H1 (cell line): ENCODE measurements around the gene PIP5K1C. TPM values are rescaled to one million over a fixed set of nuclear protein-coding genes. Genes with fewer than 3 reads are reported as not detected.

Source experiments
- GABPA ChIP-seq: IDR thresholded peaks from 2 replicates; pipeline ENCODE4 v1.6.1; 2011; ENCODE audit warnings: mild to moderate bottlenecking, low read length, moderate library complexity, borderline replicate concordance; ENCODE audit not compliant: insufficient read depth
- MAX ChIP-seq: IDR thresholded peaks from 2 replicates; pipeline ENCODE4 v1.6.1; 2012; ENCODE audit warnings: inconsistent platforms
- polyA plus RNA-seq, 7 experiments: library from polyadenylated mRNA; depleted of rRNA in 3 of 7; stranded (reverse) in 5 of 7; unstranded in 2 of 7; fragments of >200 nt in 5 of 7; fragments of 200-250 nt in 2 of 7; gene quantifications; 1 replicate in 5 of 7; 2 replicates in 1 of 7; 4 replicates in 1 of 7; pipeline versions ENCODE4 v1.2.1 to v1.2.3, GENCODE V29; 2011 to 2013; ENCODE audit warnings: missing spikeins in 2 of 7, mixed read lengths in 2 of 7
- total RNA-seq: library from RNA; stranded (reverse); fragmentation: NEBNext Ultra II Directional; extraction: Animal tissue kit (Norgen Biotek cat#: 25700); gene quantifications from 2 replicates; pipeline ENCODE4 v1.2.1, GENCODE V29; 2021

Gene PIP5K1C
- total and polyA plus RNA-seq, 2 of the 8 experiments (the other 6 are each of a cell fraction or from before 2014, with no cell fraction given), result 10.6 to 32.9 TPM

- TF ChIP-seq MAX (no peak), GABPA (no peak)
- TF ChIP-seq, all 59 proteins: peak for 0
Measured at GRCh38 chr19:3589949-3590348, 110.3 kb downstream of the PIP5K1C start (continued).
